Left colon (tissue), 2 donors: Measurements from ENCODE around the gene TSGA10. TPM values are rescaled to one million over a fixed set of nuclear protein-coding genes. Genes with fewer than 3 reads are reported as not detected.
"Not testable (repeated sequence)": the region's sequence is repeated elsewhere in the genome, so short reads cannot be mapped to it uniquely, and the experiment has no call there.

Experiments used
- ATAC-seq: fragments of 200-7000 bp; cut with Tn5 transposase; one replicate; pipeline ENCODE4 v1.9.1; 2020; ENCODE audit warnings: mild to moderate bottlenecking, moderate library complexity
- DNase-seq, 2 donors: peaks; one replicate each; pipeline ENCODE4 v3.0.0-alpha.2; 2020
- intact Hi-C, 2 donors: fragments of 100-400 bp; cut with DNase I in 1 of 2; cut with micrococcal nuclease in 1 of 2; formaldehyde crosslinking; loops; one replicate each; pipeline versions ENCODE4 v1.11.2 to v1.14.0; 2022; cut with DNase I, micrococcal nuclease
- long read RNA-seq: library from polyadenylated mRNA; unstranded; transcript quantifications from one replicate; pipeline ENCODE4 v2.0.0, GENCODE V29; 2021
- total RNA-seq, 2 donors: library from RNA; stranded (reverse); fragmentation: NEBNext Ultra II Directional; extraction: Animal tissue kit (Norgen Biotek cat#: 25700); gene quantifications; one replicate each; pipeline ENCODE4 v1.2.1, GENCODE V29; 2021
- donor health status: DM: no; HTN: no; CAD: no.
- donor health status: DM: yes; HTN: yes; CAD: no.

TSGA10 gene
- 10 to 100 TPM in 1 of 2 donors, 1 to 10 TPM in 1; 9.1 to 10.1 TPM for total RNA-seq
- long read RNA-seq, partial matches to known transcripts = 2 of 7 reads
- long read RNA-seq, other reads (novel, unspliced or antisense) = 5 of 7 reads

- intact Hi-C loops = no loop called here
- ATAC-seq (peak; percentile 96), DNase-seq (peak; percentile 95)
Observed at GRCh38 chr2:99154643-99155536, at the start of gene TSGA10, which contains the start of gene LIPT1. Gene TSGA10, minus strand, starts transcription at chr2:99154942. Its CDS starts 45,503 bp downstream, at chr2:99109439. Gene LIPT1, plus strand, starts transcription at chr2:99154967. Its CDS starts 6,991 bp downstream, at chr2:99161958.

- DNase-seq (no peak), ATAC-seq (no peak)
- intact Hi-C loops = no loop called here
Observed at GRCh38 chr2:99201959-99202678, 47.4 kb upstream of the TSGA10 start.

- no peak for DNase-seq
Observed at GRCh38 chr2:99200076-99200800, 45.5 kb upstream of the TSGA10 start.

GRCh38 chr2:99198103-99198841 is 43.5 kb upstream of the TSGA10 start:
- intact Hi-C loops = no loop called here
- DNase-seq (no peak), ATAC-seq (peak; percentile 84)

More at GRCh38 chr2:99200076-99200800, 45.5 kb upstream of the TSGA10 start:
- intact Hi-C loops = no loop called here
- ATAC-seq = no peak

GRCh38 chr2:99192364-99192763 is 37.6 kb upstream of the TSGA10 start:
- ATAC-seq, DNase-seq, intact Hi-C loops: not testable (repeated sequence)

- ATAC-seq (no peak), DNase-seq (no peak)
- intact Hi-C loops = no loop called here
Observed at GRCh38 chr2:99190548-99190947, 35.8 kb upstream of the TSGA10 start.

- intact Hi-C loops = no loop called here
- ATAC-seq (no peak), DNase-seq (no peak)
Observed at GRCh38 chr2:99188357-99188756, 33.6 kb upstream of the TSGA10 start.

- ATAC-seq (no peak), DNase-seq (no peak)
- intact Hi-C loops = no loop called here
Observed at GRCh38 chr2:99187011-99187410, 32.3 kb upstream of the TSGA10 start.

- ATAC-seq = no peak
- intact Hi-C loops = loop anchor here in 1 of 2 donors (5.0 kb wide), 1 partner anchor 43 kb away; the partner anchor contains the start of gene C2orf15
- no peak for DNase-seq
Observed at GRCh38 chr2:99184811-99185210, 30.1 kb upstream of the TSGA10 start.

GRCh38 chr2:99183025-99183424 is 28.3 kb upstream of the TSGA10 start:
- intact Hi-C loops = loop anchor here in 1 of 2 donors (5.0 kb wide), 1 partner anchor 41 kb away; the partner anchor contains the start of gene C2orf15
- DNase-seq (no peak), ATAC-seq (no peak)

GRCh38 chr2:99181624-99182000 is 26.9 kb upstream of the TSGA10 start:
- no peak for DNase-seq
- no peak for ATAC-seq
- intact Hi-C loops = loop anchor here in 1 of 2 donors (5.0 kb wide), 1 partner anchor 39 kb away; the partner anchor contains the start of gene C2orf15

GRCh38 chr2:99180755-99181623 is 26.2 kb upstream of the TSGA10 start, which contains the start of the genes MITD1 and MRPL30:
Gene MITD1, minus strand, starts transcription at chr2:99181058. Its CDS starts 77 bp downstream, at chr2:99180981.
Gene MRPL30, plus strand, starts transcription at chr2:99181184. Its CDS starts 5,020 bp downstream, at chr2:99186204.
- intact Hi-C loops = loop anchor here in 1 of 2 donors (5.0 kb wide), 1 partner anchor 39 kb away; the partner anchor contains the start of gene C2orf15
- DNase-seq = peak; percentile 90 to 93
- peak; percentile 98 for ATAC-seq

- DNase-seq (no peak), ATAC-seq (no peak)
- intact Hi-C loops = no loop called here
Observed at GRCh38 chr2:99171377-99172140, 16.8 kb upstream of the TSGA10 start.

- intact Hi-C loops = no loop called here
- ATAC-seq (no peak), DNase-seq (no peak)
Observed at GRCh38 chr2:99169534-99169933, 14.8 kb upstream of the TSGA10 start.

- ATAC-seq = no peak
- intact Hi-C loops = no loop called here
Observed at GRCh38 chr2:99166218-99166617, 11.5 kb upstream of the TSGA10 start.

GRCh38 chr2:99159594-99159993 is 4.9 kb upstream of the TSGA10 start:
- DNase-seq (no peak), ATAC-seq (no peak)
- intact Hi-C loops = no loop called here

More at GRCh38 chr2:99166218-99166617, 11.5 kb upstream of the TSGA10 start:
- DNase-seq = no peak
